B cell (primary cell): Measurements from ENCODE around the gene TAMALIN. TPM values are rescaled to one million over a fixed set of nuclear protein-coding genes. Genes with fewer than 3 reads are reported as not detected.
A peak's percentile ranks its signal among the peaks of the same experiment; 100 is the strongest.

Experiments
- ATAC-seq: fragments of 200-7000 bp; cut with Tn5 transposase; one replicate; pipeline ENCODE4 v1.10.0; 2021; ENCODE audit warnings: low read depth, mild to moderate bottlenecking, moderate number of reproducible peaks, moderate library complexity
- CTCF ChIA-PET: fragments of 350-600 bp; sonication (Branson Sonifier 250); formaldehyde crosslinking; loops from one replicate; lab custom pipeline; 2021; ENCODE audit warnings: antibody characterized with exemption, inconsistent platforms; lab: Charles Lee
- POLR2A ChIA-PET: fragments of 350-600 bp; sonication (Branson Sonifier 250); formaldehyde crosslinking; loops from one replicate; lab custom pipeline; 2021; ENCODE audit warnings: antibody characterized with exemption; lab: Charles Lee
- DNase-seq: peaks from one replicate; pipeline ENCODE4 v3.0.0; 2013
- H2AFZ ChIP-seq: 2 replicates; pipeline ENCODE4 v1.6.1; 2012; ENCODE audit warnings: mild to moderate bottlenecking, low read depth, low read length; ENCODE audit not compliant: insufficient read depth, poor library complexity, severe bottlenecking
- H3K27ac ChIP-seq, 2 donors: 1 replicate in 1 of 2; 2 replicates in 1 of 2; pipeline ENCODE4 v1.5.1; 2012 to 2013; ENCODE audit warnings: low read length in 2 of 2, mild to moderate bottlenecking in 2 of 2, moderate library complexity in 1 of 2
- H3K27me3 ChIP-seq, 4 experiments: fragments of 200-600 bp in 1 of 4; sonication (generic) in 1 of 4; replicated peaks in 1 of 4; 1 replicate in 2 of 4; 2 replicates in 2 of 4; pipeline versions ENCODE4 v1.6.1 to v1.7.0; 2013 to 2016; ENCODE audit warnings: low read length in 3 of 4, mild to moderate bottlenecking in 2 of 4, mixed read lengths in 1 of 4, moderate library complexity in 1 of 4; ENCODE audit not compliant: insufficient read depth in 4 of 4, control insufficient read depth in 3 of 4; ENCODE audit errors: control extremely low read depth in 1 of 4
- H3K36me3 ChIP-seq, 2 experiments: replicated peaks in 1 of 2; 1 replicate in 1 of 2; 2 replicates in 1 of 2; pipeline versions ENCODE4 v1.6.1 to v1.7.1; 2013; ENCODE audit warnings: low read length in 1 of 2; ENCODE audit not compliant: insufficient read depth in 2 of 2, control insufficient read depth in 1 of 2; ENCODE audit errors: control extremely low read depth in 1 of 2, extremely low read depth in 1 of 2
- H3K4me1 ChIP-seq, 2 donors: fragments of 200-600 bp in 1 of 2; sonication (generic) in 1 of 2; 1 replicate in 1 of 2; 2 replicates in 1 of 2; pipeline versions ENCODE4 v1.5.1 to v1.6.1; 2013 to 2017; ENCODE audit warnings: low read length in 2 of 2; ENCODE audit not compliant: control insufficient read depth in 2 of 2, insufficient read depth in 2 of 2
- H3K4me2 ChIP-seq: replicated peaks from 2 replicates; pipeline ENCODE3; 2012; ENCODE audit warnings: mild to moderate bottlenecking, low read depth, low read length; ENCODE audit not compliant: poor library complexity, severe bottlenecking
- H3K4me3 ChIP-seq, 5 experiments: fragments of 200-600 bp in 1 of 5; sonication (generic) in 1 of 5; 1 replicate in 3 of 5; 2 replicates in 2 of 5; pipeline versions ENCODE4 v1.5.1 to v1.7.0; 2011 to 2016; ENCODE audit warnings: low read length in 4 of 5, mild to moderate bottlenecking in 4 of 5, low read depth in 2 of 5, control low read depth in 1 of 5, moderate library complexity in 1 of 5; ENCODE audit not compliant: insufficient read depth in 1 of 5; ENCODE audit errors: control extremely low read depth in 1 of 5, extremely low read depth in 1 of 5
- H3K79me2 ChIP-seq: fragments of 200-600 bp; sonication (generic); one replicate; pipeline ENCODE4 v1.6.0; 2016; ENCODE audit warnings: low read length; ENCODE audit not compliant: control insufficient read depth, insufficient read depth
- H3K9ac ChIP-seq: fragments of 200-600 bp; sonication (generic); 2 replicates; pipeline ENCODE4 v1.6.1; 2017; ENCODE audit warnings: mild to moderate bottlenecking, low read length, moderate library complexity
- H3K9me3 ChIP-seq, 3 donors: one replicate each; pipeline versions ENCODE4 v1.6.1 to v1.7.1; 2013; ENCODE audit warnings: low read length in 2 of 3; ENCODE audit not compliant: control insufficient read depth in 2 of 3, insufficient read depth in 1 of 3; ENCODE audit errors: control extremely low read depth in 1 of 3
- H4K20me1 ChIP-seq: 2 replicates; pipeline ENCODE4 v1.6.0; 2012; ENCODE audit warnings: mild to moderate bottlenecking, low read length; ENCODE audit not compliant: insufficient read depth, control insufficient read depth, poor library complexity, severe bottlenecking
- H3K27ac Mint-ChIP-seq: one replicate; pipeline ENCODE4 v1.8.0; 2021; ENCODE audit warnings: mixed read lengths
- H3K27me3 Mint-ChIP-seq: one replicate; pipeline ENCODE4 v1.8.0; 2021; ENCODE audit warnings: mixed read lengths
- H3K4me1 Mint-ChIP-seq: one replicate; pipeline ENCODE4 v1.8.0; 2021; ENCODE audit warnings: mixed read lengths
- H3K4me3 Mint-ChIP-seq: one replicate; pipeline ENCODE4 v1.8.0; 2021; ENCODE audit warnings: mixed read lengths
- H3K9me3 Mint-ChIP-seq: one replicate; pipeline ENCODE4 v1.8.0; 2022; ENCODE audit warnings: mixed read lengths; ENCODE audit not compliant: insufficient read depth
- EZH2 ChIP-seq: IDR thresholded peaks from 2 replicates; pipeline ENCODE4 v1.6.1; 2012; ENCODE audit warnings: borderline replicate concordance, low read depth, mild to moderate bottlenecking, moderate library complexity, low read length; ENCODE audit not compliant: insufficient read depth, poor library complexity, severe bottlenecking
- WGBS: methylation state at CpG from one replicate; pipeline ENCODE4 v1.1.5; 2013; ENCODE audit warnings: missing lambda C conversion rate; ENCODE audit not compliant: insufficient coverage; 5-methylcytosine and 5-hydroxymethylcytosine counted together
- intact Hi-C: fragments of 100-400 bp; cut with micrococcal nuclease; formaldehyde crosslinking; loops from one replicate; pipeline ENCODE4 v1.10.0; 2022
- polyA plus RNA-seq: library from polyadenylated mRNA; depleted of rRNA; stranded (reverse); fragments of >200 nt; gene quantifications from 2 replicates; pipeline ENCODE4 v1.2.3, GENCODE V29; 2012
- total RNA-seq, 2 donors: library from RNA; stranded (reverse); fragments of 120-200 nt in 1 of 2; gene quantifications; 1 replicate in 1 of 2; 2 replicates in 1 of 2; pipeline versions ENCODE4 v1.2.3 to v1.2.4, GENCODE V29; 2013 to 2022
- TF ChIP-seq, protein P1 (sequence below): fragments of 200-600 bp; IDR thresholded peaks from one replicate; pipeline ENCODE4 v1.8.0; 2022; ENCODE audit warnings: antibody characterized with exemption, mild to moderate bottlenecking

The TAMALIN gene
- total and polyA plus RNA-seq, 2 donors (not counting 1 experiment from before 2014, with no cell fraction given): 139 to 151 TPM

DNA sequence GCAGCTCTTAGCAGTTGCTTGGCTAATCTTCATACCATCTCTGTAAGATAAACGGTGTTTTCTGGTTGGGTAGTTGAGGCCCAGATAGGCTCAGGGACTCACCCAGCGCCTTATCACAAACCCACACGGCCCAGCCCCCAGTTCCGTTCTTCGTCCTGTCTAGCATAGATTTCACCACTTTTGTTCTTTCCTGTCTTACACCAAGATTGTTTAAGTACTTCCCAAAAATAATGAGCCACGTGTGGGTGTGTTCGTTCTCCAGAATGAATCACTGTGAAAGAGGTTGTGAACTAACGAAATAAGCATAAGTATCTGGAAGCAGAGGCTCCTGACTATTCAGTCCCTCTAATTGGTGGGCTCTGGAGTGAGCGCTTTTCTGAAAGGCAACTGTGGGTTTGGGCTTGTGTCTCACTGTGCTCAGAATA is 33.9 kb upstream of the TAMALIN start:
- no peaks in the 10 kb centered on the region for H3K9me3 ChIP-seq
- H3K27ac Mint-ChIP-seq: no peak overlapping the region
- peak overlapping the region; percentile 12 for H2AFZ ChIP-seq
- H3K4me3 Mint-ChIP-seq: peak overlapping the region; percentile 42
- H3K9me3 Mint-ChIP-seq: no peaks in the 10 kb centered on the region
- H3K9ac ChIP-seq: peak overlapping the region; percentile 5
- TF ChIP-seq EZH2: no peak
- TF ChIP-seq, protein P1, sequence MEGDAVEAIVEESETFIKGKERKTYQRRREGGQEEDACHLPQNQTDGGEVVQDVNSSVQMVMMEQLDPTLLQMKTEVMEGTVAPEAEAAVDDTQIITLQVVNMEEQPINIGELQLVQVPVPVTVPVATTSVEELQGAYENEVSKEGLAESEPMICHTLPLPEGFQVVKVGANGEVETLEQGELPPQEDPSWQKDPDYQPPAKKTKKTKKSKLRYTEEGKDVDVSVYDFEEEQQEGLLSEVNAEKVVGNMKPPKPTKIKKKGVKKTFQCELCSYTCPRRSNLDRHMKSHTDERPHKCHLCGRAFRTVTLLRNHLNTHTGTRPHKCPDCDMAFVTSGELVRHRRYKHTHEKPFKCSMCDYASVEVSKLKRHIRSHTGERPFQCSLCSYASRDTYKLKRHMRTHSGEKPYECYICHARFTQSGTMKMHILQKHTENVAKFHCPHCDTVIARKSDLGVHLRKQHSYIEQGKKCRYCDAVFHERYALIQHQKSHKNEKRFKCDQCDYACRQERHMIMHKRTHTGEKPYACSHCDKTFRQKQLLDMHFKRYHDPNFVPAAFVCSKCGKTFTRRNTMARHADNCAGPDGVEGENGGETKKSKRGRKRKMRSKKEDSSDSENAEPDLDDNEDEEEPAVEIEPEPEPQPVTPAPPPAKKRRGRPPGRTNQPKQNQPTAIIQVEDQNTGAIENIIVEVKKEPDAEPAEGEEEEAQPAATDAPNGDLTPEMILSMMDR: no peak
- no peaks in the 10 kb centered on the region for H3K36me3 ChIP-seq
- H3K4me1 Mint-ChIP-seq: peaks cover 52% of the 10 kb centered on the region
- H3K27ac ChIP-seq: peak overlapping the region in 1 of 2 donors; percentile 29
- WGBS: 12% methylated on average over 5 of the region's 9 CpGs
- no peaks in the 10 kb centered on the region for H4K20me1 ChIP-seq
- POLR2A ChIA-PET: no interaction called here
- H3K27me3 ChIP-seq: no peaks in the 10 kb centered on the region
- H3K4me1 ChIP-seq: peaks cover 47 to 48% of the 10 kb centered on the region in 2 donors
- ATAC-seq: peak; percentile 19
- H3K79me2 ChIP-seq: peaks cover 4% of the 10 kb centered on the region
- intact Hi-C loops: loop anchor here (5.0 kb wide), 1 partner anchor 96 kb away; no protein-coding TSS in a partner anchor
- DNase-seq: peak; percentile 48
- CTCF ChIA-PET: no interaction called here
- peak overlapping the region; percentile 65 for H3K4me2 ChIP-seq
- no peaks in the 10 kb centered on the region for H3K27me3 Mint-ChIP-seq
- peak overlapping the region in 2 of 5 experiments; percentile 6 to 16 for H3K4me3 ChIP-seq

DNA sequence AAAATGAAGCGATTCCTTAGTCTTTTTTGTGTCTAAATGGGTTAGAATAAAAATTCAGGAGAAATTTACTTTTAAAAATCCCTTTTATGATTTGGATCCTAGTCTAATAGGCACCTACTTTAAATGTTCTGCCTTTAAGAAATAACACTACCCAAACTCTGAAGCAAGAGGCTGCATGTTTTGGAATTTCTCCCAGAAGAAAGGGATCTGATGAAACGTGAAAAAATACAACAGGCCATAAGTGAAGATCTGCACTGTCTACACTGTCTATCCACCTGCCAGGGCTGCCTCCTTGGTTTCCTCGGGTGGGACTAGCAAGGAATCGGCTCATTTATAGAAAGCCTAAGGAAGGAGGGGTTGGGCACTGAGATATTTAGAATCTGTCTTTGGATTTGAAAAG is 33.2 kb upstream of the TAMALIN start:
- Histone ChIP-seq H3K4me3 (no peak overlapping the region), H3K79me2 (peaks cover 4% of the 10 kb centered on the region), H3K36me3 (no peaks in the 10 kb centered on the region), H3K9ac (no peak overlapping the region), H3K4me2 (no peak overlapping the region), H4K20me1 (no peaks in the 10 kb centered on the region), H3K4me1 (peaks cover 47 to 48% of the 10 kb centered on the region in 2 donors), H2AFZ (no peak overlapping the region), H3K9me3 (no peaks in the 10 kb centered on the region), H3K27me3 (no peaks in the 10 kb centered on the region), H3K27ac (no peak overlapping the region)
- DNase-seq: no peak
- no peak overlapping the region for H3K27ac Mint-ChIP-seq
- 100% methylated on average over 1 of the region's 4 CpGs for WGBS
- peaks cover 52% of the 10 kb centered on the region for H3K4me1 Mint-ChIP-seq
- H3K4me3 Mint-ChIP-seq: no peak overlapping the region
- no peak for ATAC-seq
- H3K9me3 Mint-ChIP-seq: no peaks in the 10 kb centered on the region
- ChIA-PET CTCF (no interaction called here), POLR2A (no interaction called here)
- TF ChIP-seq EZH2: no peak
- no peaks in the 10 kb centered on the region for H3K27me3 Mint-ChIP-seq
- intact Hi-C loops: loop anchor here (5.0 kb wide), 1 partner anchor 96 kb away; no protein-coding TSS in a partner anchor
